GM23248 (cell line): ENCODE data around the gene RNF14. TPM values are rescaled to one million over a fixed set of nuclear protein-coding genes. Genes with fewer than 3 reads are reported as not detected.

ENCODE experiments used
- DNase-seq: peaks from one replicate; pipeline ENCODE4 v3.0.0-alpha.2; 2015
- H2AFZ ChIP-seq: fragments of 200-600 bp; sonication (generic); 2 replicates; pipeline ENCODE4 v1.6.1; 2016; ENCODE audit warnings: antibody characterized with exemption
- H3F3A ChIP-seq: fragments of 200-600 bp; sonication (generic); 2 replicates; pipeline ENCODE4 v1.6.1; 2016; ENCODE audit warnings: mild to moderate bottlenecking, antibody characterized with exemption, mixed run types; ENCODE audit not compliant: insufficient read depth
- H3K27ac ChIP-seq: fragments of 200-600 bp; sonication (generic); 2 replicates; pipeline ENCODE4 v1.5.1; 2016; ENCODE audit warnings: mild to moderate bottlenecking
- H3K27me3 ChIP-seq: fragments of 200-600 bp; sonication (generic); replicated peaks from 2 replicates; pipeline ENCODE4 v1.6.1; 2016; ENCODE audit warnings: mild to moderate bottlenecking; ENCODE audit not compliant: insufficient read depth
- H3K36me3 ChIP-seq: fragments of 200-600 bp; sonication (generic); 2 replicates; pipeline ENCODE4 v1.6.1; 2016; ENCODE audit warnings: low read depth, mild to moderate bottlenecking
- H3K4me1 ChIP-seq: fragments of 200-600 bp; sonication (generic); 2 replicates; pipeline ENCODE4 v1.6.1; 2016; ENCODE audit warnings: mild to moderate bottlenecking; ENCODE audit not compliant: insufficient read depth
- H3K4me2 ChIP-seq: fragments of 200-600 bp; sonication (generic); one replicate; pipeline ENCODE4 v1.6.1; 2016; ENCODE audit warnings: mild to moderate bottlenecking; ENCODE audit not compliant: unreplicated experiment
- H3K4me3 ChIP-seq: fragments of 200-600 bp; sonication (generic); 2 replicates; pipeline ENCODE4 v1.5.1; 2016; ENCODE audit warnings: mild to moderate bottlenecking
- H3K79me2 ChIP-seq: fragments of 200-600 bp; sonication (generic); 2 replicates; pipeline ENCODE4 v1.6.1; 2016; ENCODE audit warnings: mild to moderate bottlenecking; ENCODE audit not compliant: insufficient read depth
- H3K9ac ChIP-seq: fragments of 200-600 bp; sonication (generic); 2 replicates; pipeline ENCODE4 v1.6.1; 2016; ENCODE audit warnings: mild to moderate bottlenecking
- H3K9me2 ChIP-seq: fragments of 200-600 bp; sonication (generic); 2 replicates; pipeline ENCODE4 v1.6.1; 2016; ENCODE audit warnings: mixed run types, mild to moderate bottlenecking, moderate library complexity; ENCODE audit not compliant: insufficient read depth
- H3K9me3 ChIP-seq: fragments of 200-600 bp; sonication (generic); one replicate; pipeline ENCODE4 v1.6.1; 2017; ENCODE audit warnings: low read depth
- H4K20me1 ChIP-seq: fragments of 200-600 bp; sonication (generic); 2 replicates; pipeline ENCODE4 v1.6.0; 2016; ENCODE audit not compliant: insufficient read depth
- EZH2 ChIP-seq: fragments of 200-600 bp; sonication (generic); IDR thresholded peaks from 2 replicates; pipeline ENCODE4 v1.6.1; 2018; ENCODE audit warnings: antibody characterized with exemption, mild to moderate bottlenecking; ENCODE audit not compliant: insufficient read depth, poor library complexity, severe bottlenecking
- EZH2phosphoT487 ChIP-seq: fragments of 200-600 bp; sonication (generic); IDR thresholded peaks from 2 replicates; pipeline ENCODE4 v1.6.1; 2018; ENCODE audit warnings: antibody characterized with exemption, moderate library complexity, mild to moderate bottlenecking, low read depth; ENCODE audit not compliant: insufficient read depth
- WGBS, 2 experiments: methylation state at CpG; one replicate each; pipeline ENCODE4 v1.1.6; 2015 to 2017; ENCODE audit warnings: low lambda C conversion rate in 2 of 2, low coverage in 1 of 2; ENCODE audit errors: missing lambda C conversion rate in 2 of 2; 5-methylcytosine and 5-hydroxymethylcytosine counted together
- in situ Hi-C: fragments of 300-500 bp; cut with MboI; formaldehyde crosslinking; loops from 2 replicates; pipeline ENCODE4 v1.15.0; 2020
- polyA plus RNA-seq: library from polyadenylated mRNA; unstranded; fragments of >200 nt; fragmentation: Nextera tagmentation; extraction: Ambion mirVana; gene quantifications from 2 replicates; pipeline ENCODE4 v1.2.1, GENCODE V29; 2016
- total RNA-seq: library from RNA; depleted of rRNA; stranded (reverse); fragments of >200 nt; shearing (Covaris generic); gene quantifications from 2 replicates; pipeline ENCODE4 v1.2.3, GENCODE V29; 2014

The RNF14 gene
- total and polyA plus RNA-seq, 2 experiments from 2014 or later: 77.8 to 101 TPM

GRCh38 chr5:141931694-141932093 is 37.2 kb upstream of the RNF14 start:
- Histone ChIP-seq H4K20me1 (no peaks in the 10 kb centered on the region), H3K4me3 (no peak overlapping the region), H2AFZ (no peak overlapping the region), H3K9me3 (no peaks in the 10 kb centered on the region), H3K27me3 (no peaks in the 10 kb centered on the region), H3K4me1 (no peaks in the 10 kb centered on the region), H3K27ac (no peak overlapping the region), H3K9ac (no peak overlapping the region), H3K79me2 (peaks cover 7% of the 10 kb centered on the region; the same call in 1 of the 2 replicates), H3F3A (no peaks in the 10 kb centered on the region), H3K9me2 (no peaks in the 10 kb centered on the region), H3K4me2 (no peak overlapping the region), H3K36me3 (peaks cover 43% of the 10 kb centered on the region)
- WGBS, 2 experiments: 95 to 96% methylated on average over 5 of the region's 5 CpGs
- in situ Hi-C loops: no loop called here
- TF ChIP-seq EZH2phosphoT487: no peak
- TF ChIP-seq EZH2: no peak
- DNase-seq: no peak

- Histone ChIP-seq H2AFZ (no peak overlapping the region), H3K4me3 (no peak overlapping the region), H3K4me1 (no peaks in the 10 kb centered on the region), H3K27ac (no peak overlapping the region), H3K9ac (no peak overlapping the region), H3K9me3 (no peaks in the 10 kb centered on the region), H3K79me2 (no peaks in the 10 kb centered on the region), H4K20me1 (no peaks in the 10 kb centered on the region), H3K4me2 (no peak overlapping the region), H3K36me3 (peaks cover 36% of the 10 kb centered on the region), H3K9me2 (no peaks in the 10 kb centered on the region), H3K27me3 (no peaks in the 10 kb centered on the region), H3F3A (no peaks in the 10 kb centered on the region)
- no peak for TF ChIP-seq EZH2phosphoT487
- TF ChIP-seq EZH2: no peak
- no peak for DNase-seq
- 91 to 97% methylated on average over 7 of the region's 7 CpGs for WGBS, 2 experiments
- in situ Hi-C loops: no loop called here
Measured at GRCh38 chr5:141933151-141933550, 35.8 kb upstream of the RNF14 start.

DNA sequence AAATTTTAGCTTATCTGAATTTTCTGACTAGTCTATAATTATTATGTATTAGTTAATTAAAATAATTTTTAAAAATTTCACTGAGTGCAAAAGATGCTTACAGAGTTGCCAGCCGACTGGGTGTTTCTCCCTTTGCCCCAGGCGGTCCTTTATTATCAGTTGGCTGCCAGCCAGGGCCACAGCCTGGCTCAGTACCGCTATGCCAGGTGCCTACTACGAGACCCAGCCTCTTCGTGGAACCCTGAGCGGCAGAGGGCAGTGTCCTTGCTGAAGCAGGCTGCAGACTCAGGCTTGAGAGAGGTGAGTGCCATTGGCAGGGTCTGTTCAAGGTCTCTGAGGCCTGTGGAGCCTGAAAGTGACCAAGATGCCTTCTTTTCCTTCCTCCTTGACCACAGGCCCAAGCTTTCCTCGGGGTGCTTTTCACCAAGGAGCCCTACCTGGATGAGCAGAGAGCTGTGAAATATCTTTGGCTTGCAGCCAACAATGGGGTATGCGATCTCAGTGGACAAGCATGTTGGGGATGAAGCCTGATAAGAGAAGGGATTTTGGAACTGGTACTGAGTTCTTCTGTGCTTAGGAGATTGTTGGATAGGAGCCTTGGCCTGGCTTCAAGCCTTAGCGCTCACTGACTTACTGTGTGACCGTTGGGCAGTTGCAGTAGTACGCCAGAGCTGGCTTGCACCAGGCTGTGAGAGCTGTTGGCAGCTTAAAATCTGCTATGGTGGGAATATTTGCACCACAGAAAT is 34.6 kb upstream of the RNF14 start:
- 89 to 93% methylated on average over 11 of the region's 11 CpGs for WGBS, 2 experiments

GRCh38 chr5:141935538-141935937 is 33.4 kb upstream of the RNF14 start:
- 72 to 77% methylated on average over 4 of the region's 4 CpGs for WGBS, 2 experiments
- no peaks in the 10 kb centered on the region for H4K20me1 ChIP-seq
- no peak for TF ChIP-seq EZH2
- no peak overlapping the region for H3K9ac ChIP-seq
- no peak overlapping the region for H3K27ac ChIP-seq
- in situ Hi-C loops: no loop called here
- H3F3A ChIP-seq: peaks cover 12% of the 10 kb centered on the region
- H3K9me2 ChIP-seq: no peaks in the 10 kb centered on the region
- H3K4me1 ChIP-seq: peaks cover 11% of the 10 kb centered on the region; the same call in 1 of the 2 replicates
- H3K9me3 ChIP-seq: no peaks in the 10 kb centered on the region
- no peak overlapping the region for H2AFZ ChIP-seq
- H3K27me3 ChIP-seq: no peaks in the 10 kb centered on the region
- no peak for DNase-seq
- H3K4me3 ChIP-seq: no peak overlapping the region
- H3K4me2 ChIP-seq: no peak overlapping the region
- H3K79me2 ChIP-seq: no peaks in the 10 kb centered on the region
- peaks cover 23% of the 10 kb centered on the region for H3K36me3 ChIP-seq

More for the DNA sequence above, 34.6 kb upstream of the RNF14 start:
- H3K4me3 ChIP-seq: no peak overlapping the region
- no peaks in the 10 kb centered on the region for H3K27me3 ChIP-seq
- no peak for DNase-seq
- H3F3A ChIP-seq: peaks cover 1% of the 10 kb centered on the region; the same call in 1 of the 2 replicates
- H3K4me1 ChIP-seq: no peaks in the 10 kb centered on the region
- no peaks in the 10 kb centered on the region for H3K9me2 ChIP-seq
- no peaks in the 10 kb centered on the region for H3K9me3 ChIP-seq
- no peak overlapping the region for H3K27ac ChIP-seq
- TF ChIP-seq EZH2 (no peak), EZH2phosphoT487 (no peak)
- no peak overlapping the region for H3K4me2 ChIP-seq
- peaks cover 30% of the 10 kb centered on the region for H3K36me3 ChIP-seq
- H4K20me1 ChIP-seq: no peaks in the 10 kb centered on the region
- H3K79me2 ChIP-seq: no peaks in the 10 kb centered on the region
- in situ Hi-C loops: no loop called here
- no peak overlapping the region for H2AFZ ChIP-seq
- no peak overlapping the region for H3K9ac ChIP-seq
